Choroid plexus epithelial cell (primary cell): ENCODE measurements around the gene MAGEB2.
A peak's percentile ranks its signal among the peaks of the same experiment; 100 is the strongest.

Source experiments
- DNase-seq: peaks from one replicate; pipeline ENCODE4 v3.0.0-alpha.2; 2010; ENCODE audit warnings: low read depth
- H3K4me3 ChIP-seq: 2 replicates; pipeline ENCODE4 v1.5.1; 2011; ENCODE audit warnings: low read depth, mild to moderate bottlenecking, control low read depth, low read length, moderate library complexity
- TF ChIP-seq, protein P1 (sequence below): conservative IDR thresholded peaks from 2 replicates; pipeline ENCODE4 v1.5.1; 2011; ENCODE audit warnings: low read depth, mild to moderate bottlenecking, control low read depth, inconsistent platforms, low read length, moderate library complexity

MAGEB2 gene

GRCh38 chrX:30212172-30212571 lies 3.2 kb upstream of the MAGEB2 start:
- no peak for DNase-seq
- no peak overlapping the region for H3K4me3 ChIP-seq
- TF ChIP-seq, protein P1, sequence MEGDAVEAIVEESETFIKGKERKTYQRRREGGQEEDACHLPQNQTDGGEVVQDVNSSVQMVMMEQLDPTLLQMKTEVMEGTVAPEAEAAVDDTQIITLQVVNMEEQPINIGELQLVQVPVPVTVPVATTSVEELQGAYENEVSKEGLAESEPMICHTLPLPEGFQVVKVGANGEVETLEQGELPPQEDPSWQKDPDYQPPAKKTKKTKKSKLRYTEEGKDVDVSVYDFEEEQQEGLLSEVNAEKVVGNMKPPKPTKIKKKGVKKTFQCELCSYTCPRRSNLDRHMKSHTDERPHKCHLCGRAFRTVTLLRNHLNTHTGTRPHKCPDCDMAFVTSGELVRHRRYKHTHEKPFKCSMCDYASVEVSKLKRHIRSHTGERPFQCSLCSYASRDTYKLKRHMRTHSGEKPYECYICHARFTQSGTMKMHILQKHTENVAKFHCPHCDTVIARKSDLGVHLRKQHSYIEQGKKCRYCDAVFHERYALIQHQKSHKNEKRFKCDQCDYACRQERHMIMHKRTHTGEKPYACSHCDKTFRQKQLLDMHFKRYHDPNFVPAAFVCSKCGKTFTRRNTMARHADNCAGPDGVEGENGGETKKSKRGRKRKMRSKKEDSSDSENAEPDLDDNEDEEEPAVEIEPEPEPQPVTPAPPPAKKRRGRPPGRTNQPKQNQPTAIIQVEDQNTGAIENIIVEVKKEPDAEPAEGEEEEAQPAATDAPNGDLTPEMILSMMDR = peak; percentile 21

DNA sequence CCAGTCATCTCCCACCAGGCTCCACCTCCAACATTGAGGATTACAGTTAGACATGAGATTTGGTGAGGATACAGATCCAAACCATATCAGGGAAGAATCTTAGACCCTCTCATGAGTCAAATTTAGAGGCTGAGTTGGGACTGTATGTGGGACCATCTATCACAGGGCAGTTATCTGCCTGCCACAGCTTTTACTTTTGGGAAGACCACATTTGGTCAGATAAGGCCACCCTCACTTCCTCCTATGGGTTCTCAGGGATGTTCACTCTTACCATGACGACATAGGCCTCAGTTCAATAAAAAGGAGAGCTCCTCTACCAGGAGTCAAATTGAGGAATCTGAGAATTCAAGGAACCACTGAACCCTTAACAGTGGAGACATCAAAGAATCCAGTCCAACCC lies 2.1 kb downstream of the MAGEB2 start:
- no peak overlapping the region for H3K4me3 ChIP-seq
- no peak for DNase-seq
- TF ChIP-seq, protein P1 = no peak

- no peak overlapping the region for H3K4me3 ChIP-seq
- TF ChIP-seq, protein P1 = no peak
- no peak for DNase-seq
Measured at GRCh38 chrX:30219372-30219771, 4.0 kb downstream of the MAGEB2 start.

- H3K4me3 ChIP-seq = no peak overlapping the region
- DNase-seq = no peak
- TF ChIP-seq, protein P1 = no peak
Measured at GRCh38 chrX:30220661-30221060, 5.3 kb downstream of the MAGEB2 start.

DNA sequence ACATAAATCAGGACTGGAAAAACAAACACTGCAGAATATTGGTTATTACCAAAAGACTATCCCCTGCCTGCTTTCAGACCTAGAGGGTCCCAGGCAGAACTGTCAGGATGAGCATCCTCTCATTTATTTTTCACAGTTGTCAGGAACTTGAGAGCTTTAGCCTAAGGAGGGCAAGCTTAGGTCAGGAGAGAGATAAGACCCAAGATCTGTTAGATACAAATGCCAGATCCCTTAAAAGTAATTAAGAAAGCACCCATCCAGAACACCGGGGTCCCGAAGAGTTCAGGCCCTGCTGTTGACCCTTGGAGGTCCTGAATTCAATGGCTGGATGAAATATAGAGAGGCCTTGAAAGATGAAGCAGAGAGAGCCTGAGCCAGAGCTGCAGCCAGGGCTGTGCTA lies 9.2 kb downstream of the MAGEB2 start:
- no peak overlapping the region for H3K4me3 ChIP-seq
- no peak for DNase-seq
- TF ChIP-seq, protein P1 = no peak

DNA sequence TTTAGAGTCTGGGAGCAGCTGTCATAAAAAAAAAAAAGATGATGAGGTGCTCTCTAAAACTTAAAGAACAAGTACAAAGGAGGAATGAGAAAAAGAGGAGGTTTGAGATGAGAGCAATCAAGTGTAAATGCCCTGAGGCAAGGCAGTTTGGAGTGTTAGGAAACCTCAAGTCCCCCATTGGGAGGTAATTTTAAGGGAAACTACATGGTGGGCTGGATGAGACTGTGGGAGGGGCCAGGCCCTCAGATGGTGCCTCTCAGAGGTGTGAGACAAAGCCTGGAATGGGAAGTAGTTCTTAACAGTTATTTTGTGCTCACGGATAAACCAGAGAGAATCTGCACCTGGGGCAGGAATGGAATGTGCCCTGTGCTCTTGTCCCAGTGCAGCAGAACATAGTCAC lies 13.2 kb downstream of the MAGEB2 start:
- TF ChIP-seq, protein P1 = no peak
- H3K4me3 ChIP-seq = no peak overlapping the region
- DNase-seq = no peak

DNA sequence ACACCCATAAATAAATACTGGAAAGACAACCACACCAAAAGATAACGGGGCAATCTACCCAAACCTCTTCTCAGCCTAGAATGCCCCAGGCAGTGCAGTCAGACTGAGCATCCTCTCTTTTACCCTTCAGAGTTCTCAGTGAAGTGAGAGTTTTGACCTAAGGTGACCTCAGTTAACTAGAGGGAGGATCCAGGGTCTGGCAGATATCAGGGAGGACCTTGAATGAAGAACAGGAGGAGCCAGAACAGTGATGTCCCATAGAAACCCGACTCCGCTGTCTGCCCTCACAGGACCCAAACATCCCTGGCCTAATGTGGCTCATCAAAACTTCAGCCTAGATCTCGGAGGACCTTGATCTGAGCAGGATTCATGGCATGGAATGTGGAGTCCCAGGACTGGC lies 15.0 kb downstream of the MAGEB2 start, which contains the start of gene MAGEB3:
MAGEB3 (plus strand) TSS at position 263 of the 400 bp plus-strand sequence. CDS start 5,268 bp downstream, outside the sequence.
- DNase-seq = no peak
- TF ChIP-seq, protein P1 = no peak
- H3K4me3 ChIP-seq = no peak within 1 kb of the TSS
